Measurements from ENCODE around the gene GRN. TPM values are rescaled to one million over a fixed set of nuclear protein-coding genes. Genes with fewer than 3 reads are reported as not detected.

Gene GRN
- total and polyA plus RNA-seq, 2 of the 8 experiments (the other 6 are each of a cell fraction or from before 2014, with no cell fraction given), result 108 to 387 TPM

- no peak overlapping the region for H2BK20ac ChIP-seq (ENCODE audit: low read length)
- H3K4me2 ChIP-seq (ENCODE audit: insufficient read depth in 1 of 2, low read depth in 2 of 2, low read length in 2 of 2), result no peak overlapping the region
- no peak overlapping the region for H2AFZ ChIP-seq (ENCODE audit: low read length)
- H4K91ac ChIP-seq (replicated peaks; ENCODE audit: insufficient read length, low read length), result no peak overlapping the region
- no peak overlapping the region for H3K14ac ChIP-seq (ENCODE audit: insufficient read length)
- H3K23me2 ChIP-seq (ENCODE audit: low read depth, low read length), result no peaks in the 10 kb centered on the region
- no peak overlapping the region for H3K4ac ChIP-seq (replicated peaks; ENCODE audit: insufficient read length, low read depth, low read length)
- ChIA-PET POLR2A (ENCODE audit: partially characterized antibody) (interaction anchor here (1.1 kb wide), 1 partner anchor 13 kb away, joined by 3 read pairs; no protein-coding TSS in a partner anchor), CTCF (ENCODE audit: partially characterized antibody) (interaction anchor here (0.9 to 4.4 kb wide), 18 partner anchors 9 to 238 kb away, joined by 3 to 29 read pairs (median 4); partner anchors contain the start of gene ITGA2B)
- no peak overlapping the region for H2BK15ac ChIP-seq (ENCODE audit: low read length)
- no peaks in the 10 kb centered on the region for H3K79me2 ChIP-seq (ENCODE audit: control insufficient read depth in 1 of 2, insufficient read depth in 2 of 2, low read length in 2 of 2)
- H2BK5ac ChIP-seq (ENCODE audit: low read depth, low read length), result no peak overlapping the region
- no peaks in the 10 kb centered on the region for H3K9me3 ChIP-seq (ENCODE audit: insufficient read depth in 2 of 2, low read depth in 1 of 2, low read length in 1 of 2)
- DNase-seq (ENCODE audit: low read depth in 1 of 2, low spot score in 2 of 2), result peak in 1 of 2 experiments; percentile 27
- peaks cover 21 to 42% (median 33%) of the 10 kb centered on the region in 4 experiments; a peak in 7 of 8 replicates for H3K36me3 ChIP-seq (ENCODE audit: control insufficient read depth in 2 of 4, insufficient read depth in 4 of 4, low read length in 3 of 4)
- no peak overlapping the region for H3K9ac ChIP-seq (replicated peaks in 1 of 4; ENCODE audit: extremely low read depth in 1 of 4, low read depth in 3 of 4, low read length in 3 of 4)
- H3K18ac ChIP-seq (ENCODE audit: extremely low read depth, low read length), result no peak overlapping the region
- H4K20me1 ChIP-seq (replicated peaks in 1 of 2; ENCODE audit: control insufficient read depth in 1 of 2, insufficient read depth in 2 of 2, low read length in 2 of 2), result peaks cover 0 to 2% of the 10 kb centered on the region in 2 experiments
- 96% methylated on average over 37 of the region's 41 CpGs; no CpG with 5 or more reads in 1 of the 2 experiments for WGBS, 2 experiments (ENCODE audit: extremely low coverage in 1 of 2, insufficient coverage in 1 of 2, insufficient read length in 1 of 2, insufficient replicate concordance in 2 of 2, low coverage in 1 of 2, low lambda C conversion rate in 2 of 2, missing lambda C conversion rate in 1 of 2)
- no peak overlapping the region for H2AK5ac ChIP-seq (ENCODE audit: low read depth, low read length)
- no peaks in the 10 kb centered on the region for H3K4me1 ChIP-seq (replicated peaks in 1 of 4; ENCODE audit: control insufficient read depth in 3 of 4, insufficient read depth in 4 of 4, low read length in 3 of 4)
- no peak overlapping the region for H4K5ac ChIP-seq (ENCODE audit: insufficient read length, low read depth, low read length)
- H4K8ac ChIP-seq (ENCODE audit: extremely low read depth, insufficient read depth, low read length), result peak overlapping the region; percentile 6; the same call in 1 of the 2 replicates
- no peak overlapping the region for H3K4me3 ChIP-seq (ENCODE audit: extremely low read depth in 1 of 4, insufficient read depth in 2 of 4, low read depth in 3 of 4, low read length in 4 of 4)
- no peaks in the 10 kb centered on the region for H3K27me3 ChIP-seq (replicated peaks in 1 of 4; ENCODE audit: control insufficient read depth in 3 of 4, extremely low read depth in 1 of 4, insufficient read depth in 3 of 4, low read length in 3 of 4)
- H3K27ac ChIP-seq (ENCODE audit: low read depth, low read length), result no peak overlapping the region
- H2BK120ac ChIP-seq (replicated peaks; ENCODE audit: low read depth, low read length), result no peak overlapping the region
- H3K79me1 ChIP-seq (ENCODE audit: low read depth, low read length), result no peaks in the 10 kb centered on the region
- FAIRE-seq, result no peak
- no peak overlapping the region for H2BK12ac ChIP-seq (ENCODE audit: low read depth, low read length)
- no peak overlapping the region for H3K56ac ChIP-seq (replicated peaks; ENCODE audit: insufficient read length, low read depth, low read length)
- H3K23ac ChIP-seq (ENCODE audit: insufficient read length), result no peak overlapping the region
- TF ChIP-seq BACH1 (IDR thresholded peaks at IDR 0.05; ENCODE audit: low read length), result no peak
- no peak for TF ChIP-seq RNF2 (IDR thresholded peaks at IDR 0.05; ENCODE audit: borderline replicate concordance, low read depth, low read length, missing control alignments, poor library complexity, severe bottlenecking)
- TF ChIP-seq TCF12 (IDR thresholded peaks at IDR 0.05; ENCODE audit: low read depth, low read length), result no peak
- no peak for TF ChIP-seq JUND (IDR thresholded peaks at IDR 0.05; ENCODE audit: low read length)
- no peak for TF ChIP-seq SP1 (IDR thresholded peaks at IDR 0.05; ENCODE audit: low read depth, low read length)
These were observed 53.9 kb downstream of the GRN start for GRCh38 chr17:44398692-44399691.
